ENCODE measurements around the gene PPP1R9B.

The PPP1R9B gene

GRCh38 chr17:50141745-50142110 lies 8.7 kb downstream of the PPP1R9B start:
- Histone ChIP-seq H3K27me3 (replicated peaks; ENCODE audit: control insufficient read depth, insufficient read depth, low read length) (no peaks in the 10 kb centered on the region), H3K4me3 (replicated peaks; ENCODE audit: low read depth, low read length) (no peak overlapping the region), H3K36me3 (ENCODE audit: control insufficient read depth, insufficient read depth, low read length) (peaks cover 67% of the 10 kb centered on the region)
- no peak for DNase-seq (ENCODE audit: extremely low read depth, insufficient read length)
- TF ChIP-seq CTCF (IDR thresholded peaks at IDR 0.05; ENCODE audit: insufficient read depth, low read length, poor library complexity, severe bottlenecking): no peak

GRCh38 chr17:50141026-50141744 lies 9.3 kb downstream of the PPP1R9B start:
- no peak for DNase-seq (ENCODE audit: extremely low read depth, insufficient read length)
- Histone ChIP-seq H3K27me3 (replicated peaks; ENCODE audit: control insufficient read depth, insufficient read depth, low read length) (no peaks in the 10 kb centered on the region), H3K36me3 (ENCODE audit: control insufficient read depth, insufficient read depth, low read length) (peaks cover 69% of the 10 kb centered on the region), H3K4me3 (replicated peaks; ENCODE audit: low read depth, low read length) (no peak overlapping the region)
- TF ChIP-seq CTCF (IDR thresholded peaks at IDR 0.05; ENCODE audit: insufficient read depth, low read length, poor library complexity, severe bottlenecking): no peak

GRCh38 chr17:50139950-50140885 lies 10.3 kb downstream of the PPP1R9B start:
- TF ChIP-seq CTCF (IDR thresholded peaks at IDR 0.05; ENCODE audit: insufficient read depth, low read length, poor library complexity, severe bottlenecking): peak; percentile 96
- Histone ChIP-seq H3K36me3 (ENCODE audit: control insufficient read depth, insufficient read depth, low read length) (peaks cover 73% of the 10 kb centered on the region), H3K4me3 (replicated peaks; ENCODE audit: low read depth, low read length) (no peak overlapping the region), H3K27me3 (replicated peaks; ENCODE audit: control insufficient read depth, insufficient read depth, low read length) (no peaks in the 10 kb centered on the region)
- DNase-seq (ENCODE audit: extremely low read depth, insufficient read length): peak; percentile 64

GRCh38 chr17:50139185-50139783 lies 11.2 kb downstream of the PPP1R9B start:
- TF ChIP-seq CTCF (IDR thresholded peaks at IDR 0.05; ENCODE audit: insufficient read depth, low read length, poor library complexity, severe bottlenecking): no peak
- Histone ChIP-seq H3K4me3 (replicated peaks; ENCODE audit: low read depth, low read length) (no peak overlapping the region), H3K27me3 (replicated peaks; ENCODE audit: control insufficient read depth, insufficient read depth, low read length) (no peaks in the 10 kb centered on the region), H3K36me3 (ENCODE audit: control insufficient read depth, insufficient read depth, low read length) (peaks cover 69% of the 10 kb centered on the region)
- no peak for DNase-seq (ENCODE audit: extremely low read depth, insufficient read length)

- DNase-seq (ENCODE audit: extremely low read depth, insufficient read length): no peak
- TF ChIP-seq CTCF (IDR thresholded peaks at IDR 0.05; ENCODE audit: insufficient read depth, low read length, poor library complexity, severe bottlenecking): no peak
- Histone ChIP-seq H3K4me3 (replicated peaks; ENCODE audit: low read depth, low read length) (no peak overlapping the region), H3K27me3 (replicated peaks; ENCODE audit: control insufficient read depth, insufficient read depth, low read length) (no peaks in the 10 kb centered on the region), H3K36me3 (ENCODE audit: control insufficient read depth, insufficient read depth, low read length) (peaks cover 57% of the 10 kb centered on the region)
These were observed 13.4 kb downstream of the PPP1R9B start for GRCh38 chr17:50137042-50137441.
